GM08714 (cell line): ENCODE data around the gene PHF21A.

Source experiments
- H3K4me3 ChIP-seq: fragments of 200-500 bp; sonication (Bioruptor generic); 2 replicates; pipeline ENCODE4 v1.5.1; 2014; ENCODE audit warnings: mild to moderate bottlenecking, low read length, inconsistent platforms
- ZNF274 ChIP-seq: IDR thresholded peaks from 2 replicates; pipeline ENCODE4 v1.6.1; 2012; ENCODE audit warnings: mild to moderate bottlenecking, low read depth, low read length

PHF21A gene

GRCh38 chr11:46114961-46115360, 6.3 kb downstream of the PHF21A start:
- no peak for TF ChIP-seq ZNF274
- no peak overlapping the region for H3K4me3 ChIP-seq

- TF ChIP-seq ZNF274: no peak
- H3K4me3 ChIP-seq: no peak overlapping the region
These were observed 6.9 kb downstream of the PHF21A start for GRCh38 chr11:46114378-46114777.

GRCh38 chr11:46112961-46113607, 8.2 kb downstream of the PHF21A start:
- no peak overlapping the region for H3K4me3 ChIP-seq
- no peak for TF ChIP-seq ZNF274

- no peak for TF ChIP-seq ZNF274
- no peak overlapping the region for H3K4me3 ChIP-seq
These were observed 12.5 kb downstream of the PHF21A start for GRCh38 chr11:46108751-46109150.

GRCh38 chr11:46107780-46108179, 13.5 kb downstream of the PHF21A start:
- no peak overlapping the region for H3K4me3 ChIP-seq

GRCh38 chr11:46107408-46107718, 13.9 kb downstream of the PHF21A start:
- TF ChIP-seq ZNF274: no peak
- no peak overlapping the region for H3K4me3 ChIP-seq

More at GRCh38 chr11:46107780-46108179, 13.5 kb downstream of the PHF21A start:
- TF ChIP-seq ZNF274: no peak

- no peak for TF ChIP-seq ZNF274
- no peak overlapping the region for H3K4me3 ChIP-seq
These were observed 14.5 kb downstream of the PHF21A start for GRCh38 chr11:46106530-46107407.

- H3K4me3 ChIP-seq: no peak overlapping the region
- no peak for TF ChIP-seq ZNF274
These were observed 15.3 kb downstream of the PHF21A start for GRCh38 chr11:46105926-46106325.

- no peak for TF ChIP-seq ZNF274
- H3K4me3 ChIP-seq: peak overlapping the region; percentile 31; the same call in 1 of the 2 replicates
These were observed 16.1 kb downstream of the PHF21A start for GRCh38 chr11:46105134-46105628.

- no peak overlapping the region for H3K4me3 ChIP-seq
- no peak for TF ChIP-seq ZNF274
These were observed 18.4 kb downstream of the PHF21A start for GRCh38 chr11:46102843-46103242.

- no peak for TF ChIP-seq ZNF274
- peak overlapping the region; percentile 48; the same call in 1 of the 2 replicates for H3K4me3 ChIP-seq
These were observed 20.6 kb downstream of the PHF21A start for GRCh38 chr11:46100670-46101069.

- TF ChIP-seq ZNF274: no peak
- peak overlapping the region; percentile 48; the same call in 1 of the 2 replicates for H3K4me3 ChIP-seq
These were observed 21.3 kb downstream of the PHF21A start for GRCh38 chr11:46099963-46100316.

- TF ChIP-seq ZNF274: no peak
- H3K4me3 ChIP-seq: no peak overlapping the region
These were observed 30.9 kb downstream of the PHF21A start for GRCh38 chr11:46090375-46090774.

GRCh38 chr11:46079662-46080061, 41.6 kb downstream of the PHF21A start:
- no peak for TF ChIP-seq ZNF274
- no peak overlapping the region for H3K4me3 ChIP-seq

GRCh38 chr11:46075928-46076327, 45.3 kb downstream of the PHF21A start:
- no peak for TF ChIP-seq ZNF274
- no peak overlapping the region for H3K4me3 ChIP-seq
